Activated naive CD4-positive, alpha-beta T cell treated with Interleukin-2 at 50 U/mL for 16 hours (primary cell): Measurements from ENCODE around the gene FARP1.

Experiments used
- DNase-seq: peaks from one replicate; pipeline ENCODE4 v3.0.0-alpha.2; 2020

FARP1 gene

DNA sequence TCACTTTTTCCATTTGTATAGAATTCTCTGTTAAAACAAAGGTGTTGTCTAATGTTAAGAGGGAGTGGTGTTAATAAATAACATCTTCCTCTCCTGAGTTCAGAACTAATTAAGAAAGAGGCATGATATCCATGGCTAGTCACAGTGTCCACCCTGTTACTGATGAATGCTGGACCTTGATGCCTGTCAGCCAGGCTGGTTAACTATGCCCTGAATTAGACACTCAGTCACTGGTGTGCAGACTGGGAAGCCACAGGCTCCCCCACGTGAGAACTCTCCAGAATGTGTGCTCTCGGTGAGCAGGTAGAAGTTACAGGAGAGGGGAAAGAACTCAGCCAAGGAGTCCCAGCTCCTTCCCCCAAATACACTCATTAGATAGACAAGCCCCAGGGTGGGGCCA, 90.2 kb downstream of the FARP1 start:
- no peak for DNase-seq

DNA sequence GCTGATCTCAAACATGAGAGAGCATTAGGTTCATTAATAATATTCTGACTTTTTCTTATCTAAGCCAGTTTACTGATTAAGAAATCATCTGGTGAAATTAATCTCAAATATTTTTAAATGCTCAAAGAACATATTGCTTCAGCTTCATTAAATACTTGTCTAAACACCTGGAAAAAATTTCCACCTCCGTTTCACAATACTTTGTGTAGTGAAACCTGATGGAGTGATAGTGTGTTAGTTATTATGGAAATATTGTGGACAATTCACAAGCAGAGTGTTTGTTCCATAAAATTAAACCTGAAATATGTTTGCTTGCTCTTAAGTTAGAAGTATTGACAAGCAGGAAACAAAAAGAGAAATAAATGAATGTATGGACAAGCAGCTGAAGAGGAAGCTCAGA, 91.5 kb downstream of the FARP1 start:
- no peak for DNase-seq

DNA sequence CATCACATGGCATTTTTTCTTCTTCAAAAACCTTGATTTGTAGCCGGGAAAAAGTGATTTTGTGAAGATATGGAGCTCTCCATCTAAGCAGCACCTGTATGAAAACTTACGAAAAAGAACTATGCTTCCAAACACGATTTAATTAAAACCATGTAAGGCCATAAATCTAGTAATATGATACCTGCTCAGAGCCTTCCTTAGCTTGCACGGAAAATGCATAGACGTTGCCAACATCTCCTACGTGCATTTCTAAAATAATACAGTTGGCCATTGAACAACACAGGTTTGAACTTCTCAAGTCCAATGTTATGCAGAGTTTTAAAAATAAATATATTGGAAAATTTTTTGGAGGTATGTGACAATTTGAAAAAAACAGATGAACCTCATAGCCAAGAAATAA, 93.3 kb downstream of the FARP1 start:
- DNase-seq, result no peak

DNA sequence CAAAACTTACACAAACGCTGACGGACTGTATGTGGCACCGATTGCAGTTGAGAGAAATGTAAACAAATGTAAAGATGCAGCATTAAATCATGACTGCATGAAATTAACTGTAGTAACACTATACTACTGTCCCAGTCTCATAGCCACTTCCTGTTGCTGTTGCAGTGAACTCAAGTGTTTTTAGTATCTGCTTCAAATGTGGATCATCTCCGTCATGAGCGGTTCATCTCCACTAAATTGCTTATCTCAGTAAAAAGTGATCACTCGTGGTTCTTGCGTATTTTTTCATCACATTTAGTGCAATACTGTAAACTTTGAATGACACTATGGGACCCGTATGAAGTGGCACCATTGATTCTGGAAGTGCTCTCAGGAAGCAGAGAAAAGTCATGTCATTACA, 94.4 kb downstream of the FARP1 start:
- no peak for DNase-seq

DNA sequence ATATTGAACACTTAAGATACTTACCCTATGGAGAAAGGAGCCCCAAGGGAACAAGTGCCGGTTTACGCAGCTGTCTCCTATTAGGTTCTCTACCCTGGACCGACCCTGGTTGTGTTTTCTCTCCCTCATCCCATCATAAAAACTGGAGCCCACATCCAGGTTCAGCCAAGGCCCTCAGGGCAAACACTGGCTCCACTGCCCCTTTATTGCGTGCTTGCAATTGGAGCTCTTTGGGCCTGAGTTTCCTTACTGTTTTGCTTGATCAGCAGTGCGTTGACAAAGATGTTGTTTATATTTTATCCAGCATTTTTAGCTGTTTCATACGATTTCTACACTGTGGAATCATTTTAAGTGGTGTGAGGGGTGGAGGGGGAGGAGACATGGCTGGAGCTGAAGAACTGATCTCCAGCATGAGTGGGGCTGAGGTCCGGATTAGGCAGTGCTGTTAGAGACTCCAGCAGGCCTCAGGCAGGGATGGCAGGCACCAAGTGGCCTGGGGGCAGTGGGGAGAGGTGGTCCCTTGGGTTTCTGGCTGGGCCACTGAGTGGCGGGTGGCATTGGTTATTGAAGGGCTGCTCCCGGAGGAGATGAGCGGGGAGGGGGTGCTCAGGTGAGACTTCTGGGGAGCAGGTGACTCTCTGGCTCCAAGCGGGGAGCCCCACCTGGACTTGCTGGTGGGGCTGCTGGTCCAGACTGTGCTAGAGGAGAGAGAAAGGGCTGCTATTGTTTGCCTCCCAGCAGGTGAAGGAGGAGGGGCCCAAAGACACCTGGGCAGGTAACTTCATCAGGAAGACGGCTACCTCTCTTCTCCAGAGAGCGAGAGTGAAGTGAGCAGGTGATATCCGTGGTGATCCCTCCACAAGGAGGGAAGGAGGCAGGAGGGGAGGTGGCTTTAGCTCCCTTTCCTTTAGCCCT, 96.5 kb downstream of the FARP1 start:
- DNase-seq, result no peak

DNA sequence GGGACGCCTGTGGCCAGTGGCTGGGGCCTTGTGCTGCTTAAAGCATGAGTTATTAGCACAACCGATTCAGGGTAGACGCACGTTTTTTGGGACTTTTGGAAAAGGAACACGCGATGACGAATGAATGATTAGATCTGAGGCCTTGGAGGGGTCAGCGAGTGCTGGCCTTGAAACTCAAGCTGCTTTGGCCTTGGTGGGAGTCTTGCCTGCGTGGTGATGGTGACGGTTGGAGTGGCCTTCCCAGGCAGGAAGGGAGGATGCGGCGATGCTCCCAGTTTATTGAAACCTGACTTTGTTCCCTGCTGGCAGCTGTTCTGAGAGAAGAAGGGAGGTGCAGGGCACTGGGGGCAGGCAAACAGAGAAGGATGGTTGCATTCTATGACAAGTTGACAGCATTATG, 97.2 kb downstream of the FARP1 start:
- DNase-seq, result no peak

DNA sequence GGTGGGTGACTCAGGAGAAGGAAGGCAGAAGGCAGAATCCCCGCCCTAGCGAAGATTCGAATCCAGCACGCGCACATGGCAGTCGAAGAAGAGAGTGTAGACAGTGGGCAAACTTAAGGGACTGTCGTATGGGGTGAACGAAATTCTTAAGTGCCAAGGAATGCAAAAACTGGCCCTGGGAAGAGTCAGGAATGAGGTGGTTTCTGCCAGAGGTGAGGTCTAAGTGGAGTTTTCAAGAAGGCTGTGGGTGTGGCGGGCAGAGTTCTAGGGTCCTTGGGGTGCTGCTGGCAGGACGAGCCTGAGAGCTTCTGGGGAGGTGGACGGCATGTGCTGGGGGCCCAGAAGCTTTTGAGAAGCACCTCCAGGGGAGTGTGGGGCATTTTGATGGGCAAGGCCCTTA, 98.1 kb downstream of the FARP1 start:
- no peak for DNase-seq

DNA sequence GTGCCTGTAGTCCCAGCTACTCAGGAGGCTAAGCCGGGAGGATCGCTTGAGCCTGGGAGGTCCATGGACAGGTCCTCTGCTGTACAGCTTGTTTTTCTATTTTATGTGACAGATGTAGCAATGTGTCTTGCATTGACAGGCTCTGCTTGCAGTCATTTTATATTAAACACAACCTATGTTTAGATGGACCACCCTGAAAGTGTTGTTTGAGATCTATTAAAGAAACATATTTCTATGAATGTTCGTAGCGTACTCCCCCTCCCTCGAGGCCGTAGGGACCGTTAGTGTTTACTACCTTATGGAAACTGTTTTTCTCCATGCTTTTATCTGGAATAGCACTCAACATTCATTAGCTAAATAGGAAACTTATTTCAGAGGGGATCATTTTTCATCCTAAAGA, 99.1 kb downstream of the FARP1 start:
- DNase-seq, result no peak

DNA sequence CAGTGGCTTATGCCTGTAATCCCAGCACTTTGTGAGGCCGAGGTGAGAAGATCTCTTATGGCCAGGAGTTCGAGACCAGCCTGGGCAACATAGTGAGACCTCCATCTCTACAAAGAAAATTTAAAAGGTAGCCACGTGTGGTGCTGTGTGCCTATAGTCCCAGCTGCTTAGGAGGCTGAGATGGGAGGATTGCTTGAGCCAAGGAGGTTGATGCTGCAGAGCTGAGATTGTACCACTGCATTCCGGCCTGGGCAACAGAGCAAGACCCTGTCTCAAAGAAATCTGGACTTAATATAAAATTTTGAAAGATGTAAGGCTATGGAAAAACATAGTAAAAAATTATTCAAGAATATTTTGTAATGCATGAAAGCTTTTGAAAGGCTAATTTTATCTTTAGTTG, 99.5 kb downstream of the FARP1 start:
- no peak for DNase-seq

DNA sequence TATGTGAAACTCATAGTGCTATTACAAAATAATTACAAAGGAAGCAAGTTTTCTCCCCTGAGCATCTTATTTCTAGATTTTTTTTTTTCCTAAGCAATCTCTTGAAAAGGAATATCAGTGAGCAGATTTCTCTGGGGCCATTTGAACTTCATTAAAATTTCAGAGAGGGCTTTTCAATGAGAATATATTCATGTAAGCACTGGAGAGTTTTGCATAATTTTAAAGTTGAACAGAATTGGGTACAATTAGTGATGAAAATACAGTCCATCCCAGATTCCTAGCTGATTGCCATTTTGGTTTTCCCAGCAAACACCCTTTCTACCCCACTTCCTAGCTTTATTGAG, 101.0 kb downstream of the FARP1 start:
- no peak for DNase-seq

DNA sequence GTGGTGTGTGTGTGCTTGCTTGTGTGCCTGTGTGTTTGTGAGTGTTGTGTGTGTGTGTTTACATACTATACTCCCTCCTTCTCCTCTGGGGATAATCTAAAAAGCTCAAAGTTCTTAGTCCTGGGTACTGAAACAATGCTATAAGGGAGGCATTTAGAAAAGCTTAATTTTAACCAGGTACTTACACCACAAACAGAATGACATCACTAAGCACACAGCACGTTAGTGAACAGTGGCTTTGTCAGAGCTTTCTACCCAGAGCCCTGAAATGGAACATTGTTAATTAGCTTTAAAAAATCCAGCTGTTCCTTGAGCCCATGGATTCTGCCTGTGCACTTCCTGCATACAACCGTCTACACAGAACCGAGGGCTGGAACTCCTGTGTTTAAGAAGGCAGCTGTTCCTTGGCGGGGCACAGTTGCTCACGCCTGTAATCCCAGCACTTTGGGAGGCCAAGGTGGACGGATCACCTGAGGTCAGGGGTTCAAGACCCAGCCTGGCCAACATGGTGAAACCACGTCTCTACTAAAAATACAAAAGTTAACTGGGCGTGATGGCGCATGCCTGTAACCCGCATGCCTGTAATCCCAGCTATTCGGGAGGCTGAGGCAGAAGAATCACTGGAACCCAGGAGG, 103.8 kb downstream of the FARP1 start:
- no peak for DNase-seq

DNA sequence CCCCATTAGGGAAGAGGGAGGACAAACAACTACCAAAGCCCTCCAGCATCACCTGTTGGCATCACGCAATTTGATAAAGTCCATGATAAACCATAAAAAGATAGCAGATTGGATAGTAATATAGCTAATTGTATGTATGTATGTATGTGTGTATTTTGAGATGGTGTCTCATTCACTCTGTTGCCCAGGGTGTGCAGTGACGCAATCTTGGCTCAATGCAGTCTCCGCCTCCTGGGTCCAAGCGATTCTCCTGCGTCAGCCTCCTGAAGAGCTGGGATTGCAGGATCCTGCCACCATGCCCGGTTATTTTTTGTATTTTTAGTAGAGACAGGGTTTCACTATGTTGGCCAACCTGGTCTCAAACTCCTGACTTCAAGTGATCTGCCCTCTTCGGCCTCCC, 108.8 kb downstream of the FARP1 start:
- DNase-seq, result no peak

DNA sequence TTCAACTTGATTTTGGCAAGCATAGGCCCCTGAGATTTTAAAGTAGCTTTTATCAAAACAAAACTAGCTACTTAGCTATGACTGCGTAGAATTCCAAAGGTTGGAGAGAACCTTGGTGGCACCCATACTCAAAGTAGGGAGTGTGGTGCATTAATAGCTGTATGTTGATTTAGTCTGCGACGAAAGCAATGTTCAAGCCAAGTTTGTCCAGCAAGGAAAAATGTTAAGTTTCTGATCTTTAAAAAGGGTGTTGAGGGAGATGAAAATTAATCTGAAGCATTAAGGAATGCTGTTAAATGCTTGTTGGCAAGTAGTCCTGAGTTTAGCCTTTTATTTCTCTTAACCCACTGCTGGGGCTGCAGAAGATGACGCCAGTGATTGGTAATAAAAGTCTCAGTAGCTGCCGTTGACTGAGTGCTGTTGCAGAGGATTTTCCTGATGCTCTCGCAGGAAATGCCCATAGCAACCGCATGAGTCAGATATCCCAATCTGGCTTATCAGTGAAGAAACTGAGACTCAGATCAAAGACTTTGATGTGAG, 110.1 kb downstream of the FARP1 start:
- DNase-seq, result no peak

DNA sequence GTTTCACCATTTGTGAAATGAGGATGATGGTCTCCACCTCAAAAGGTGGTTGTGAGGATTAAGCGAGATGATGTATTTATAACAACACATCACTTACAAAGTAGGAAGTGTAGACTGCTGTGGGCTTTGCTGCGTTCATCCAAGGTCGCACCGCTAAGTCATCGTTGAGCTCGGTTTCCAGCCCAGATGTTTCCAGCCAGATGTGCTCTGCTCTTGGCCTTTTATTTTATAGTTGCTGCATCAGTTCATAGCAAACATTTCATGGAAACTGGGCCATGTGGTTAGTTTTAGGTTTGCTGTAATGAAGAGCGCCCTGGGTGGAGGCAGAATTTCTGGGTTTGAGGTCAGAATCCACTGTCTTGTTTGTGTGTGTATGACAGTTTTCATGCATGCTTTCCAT, 110.6 kb downstream of the FARP1 start:
- DNase-seq, result no peak

DNA sequence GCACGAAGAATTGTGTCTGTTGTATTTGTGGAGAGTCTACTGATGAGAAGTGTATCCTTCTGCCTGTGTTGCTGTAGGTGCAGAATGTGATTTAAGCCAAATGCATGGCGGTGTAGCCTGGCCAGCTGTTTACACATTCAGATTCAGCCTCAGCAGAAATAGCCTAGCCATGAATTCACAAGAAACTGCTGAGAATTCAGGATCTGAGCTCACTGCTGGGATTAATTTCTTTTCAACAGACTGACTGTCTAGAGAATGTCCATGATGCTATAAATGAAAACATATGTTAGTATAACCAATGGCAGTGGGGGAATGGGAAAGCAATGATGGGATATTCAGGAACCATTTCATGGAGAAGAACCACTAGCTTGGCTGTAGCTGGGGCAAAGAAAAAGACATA, 111.6 kb downstream of the FARP1 start:
- DNase-seq, result no peak

DNA sequence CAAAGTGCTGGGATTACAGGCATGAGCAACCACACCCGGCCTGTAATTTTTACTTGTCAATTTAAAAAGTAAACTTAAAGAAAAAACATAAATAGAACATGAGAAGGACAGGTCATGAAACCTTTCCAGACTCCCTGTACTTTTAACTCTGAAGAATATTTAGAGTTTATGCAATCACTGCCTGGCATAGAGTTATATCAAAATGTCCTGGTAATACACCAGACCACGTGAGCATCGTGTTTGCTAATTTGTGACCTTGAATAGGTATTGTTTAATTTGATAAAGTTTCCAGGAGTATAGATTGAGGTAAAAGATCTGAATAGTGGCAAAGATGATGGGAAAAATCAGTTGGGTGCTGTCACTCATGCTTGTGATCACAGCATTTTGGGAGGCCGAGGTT, 115.3 kb downstream of the FARP1 start:
- no peak for DNase-seq

DNA sequence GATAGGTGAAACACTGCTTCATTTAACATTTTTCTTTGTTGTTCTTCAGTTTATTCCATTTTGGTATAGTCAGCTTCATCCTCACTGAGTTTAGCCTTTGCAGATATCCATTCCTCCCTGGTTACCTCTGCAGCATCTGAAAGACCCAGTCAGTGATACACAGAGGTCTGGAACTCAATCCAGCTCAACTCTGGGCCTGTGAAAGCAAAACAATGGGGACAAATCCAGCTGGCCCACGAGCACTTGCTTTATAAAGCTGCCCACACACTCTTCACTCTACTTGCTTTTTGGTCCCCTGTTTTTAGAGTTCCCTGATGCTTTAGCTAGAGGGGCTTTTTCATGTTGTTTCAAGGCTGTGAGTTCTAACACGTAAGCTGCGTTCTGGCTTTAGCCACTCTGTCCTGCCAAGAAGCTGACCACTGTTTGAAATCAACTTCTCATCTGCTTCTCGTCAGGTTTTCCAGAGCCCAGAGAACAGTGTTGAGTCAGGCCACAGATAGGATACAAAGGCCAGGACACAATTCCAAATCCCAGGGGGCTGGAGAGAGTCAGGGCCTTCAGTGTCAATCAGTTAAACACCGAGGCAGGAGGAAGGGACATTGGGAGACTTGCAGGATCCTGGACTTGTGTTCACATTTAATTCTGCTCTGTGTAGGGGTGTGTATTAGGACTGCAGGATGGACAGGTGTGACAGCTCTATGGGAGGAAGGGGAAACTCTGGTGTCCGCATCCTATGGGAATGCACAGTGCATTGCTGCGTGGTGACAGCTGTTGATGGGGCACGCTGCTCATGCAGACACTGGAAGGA, 117.7 kb downstream of the FARP1 start:
- DNase-seq, result no peak

DNA sequence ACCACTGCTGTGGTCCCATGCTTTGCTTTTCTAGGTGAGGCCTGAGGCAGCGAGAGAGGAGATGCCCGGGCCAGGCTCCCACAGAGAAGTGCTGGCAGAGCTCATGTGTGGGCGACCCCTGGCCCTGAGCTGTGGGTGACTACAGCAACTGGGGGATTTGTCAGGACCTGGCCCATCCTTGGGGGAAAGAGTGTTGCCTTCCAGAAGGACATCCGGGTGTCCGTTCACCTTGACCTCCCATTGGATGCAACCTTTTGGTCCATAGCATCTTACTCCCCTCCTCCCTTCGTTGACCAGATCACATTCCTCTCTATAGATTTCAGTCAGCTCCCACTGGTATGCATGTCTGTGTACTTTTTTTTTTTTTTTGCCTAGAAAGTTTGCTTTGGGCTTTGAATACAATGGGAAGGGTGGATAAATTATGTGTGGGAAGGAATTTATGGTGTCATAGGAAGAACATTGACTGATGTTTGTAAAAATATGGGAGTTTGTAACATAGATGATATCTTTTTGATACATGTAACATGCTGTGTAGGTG, 118.3 kb downstream of the FARP1 start:
- DNase-seq, result no peak

DNA sequence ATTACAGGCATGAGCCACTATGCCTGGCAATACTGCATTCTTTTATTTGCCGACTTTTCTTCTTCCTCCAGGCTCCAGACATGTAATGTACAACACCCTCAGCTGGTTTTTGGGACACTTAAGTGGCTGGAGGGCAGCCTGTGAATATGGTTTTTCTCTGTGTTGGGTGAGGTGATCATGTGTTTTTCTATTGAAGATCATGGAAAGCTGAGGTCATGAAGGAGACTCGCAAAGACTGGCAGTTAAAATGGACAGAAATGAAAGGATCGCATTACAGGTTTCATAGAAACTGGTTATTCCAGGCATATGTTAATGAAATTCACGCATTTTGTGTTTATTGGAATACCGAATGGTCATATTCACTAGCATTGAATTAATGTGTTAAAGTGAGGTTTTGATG, 119.4 kb downstream of the FARP1 start:
- no peak for DNase-seq

DNA sequence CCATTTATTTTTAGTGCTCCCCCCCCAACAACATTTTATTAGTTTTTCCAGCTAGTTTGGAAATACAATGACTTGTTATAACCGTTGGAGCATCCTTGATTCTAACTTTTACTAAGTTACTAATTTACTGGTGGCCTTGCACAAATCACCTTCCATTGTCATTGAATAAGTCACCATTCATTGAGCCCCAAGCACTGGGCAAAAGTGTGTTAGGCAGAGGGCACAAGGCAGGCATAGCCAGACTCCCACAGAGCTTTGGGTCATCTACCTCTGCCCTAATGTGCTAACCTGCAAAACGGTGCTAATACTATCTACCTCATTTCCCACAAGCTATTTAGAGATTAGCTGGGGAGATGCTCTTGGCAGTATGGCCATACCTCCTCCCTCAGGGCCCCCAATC, 120.9 kb downstream of the FARP1 start:
- no peak for DNase-seq

DNA sequence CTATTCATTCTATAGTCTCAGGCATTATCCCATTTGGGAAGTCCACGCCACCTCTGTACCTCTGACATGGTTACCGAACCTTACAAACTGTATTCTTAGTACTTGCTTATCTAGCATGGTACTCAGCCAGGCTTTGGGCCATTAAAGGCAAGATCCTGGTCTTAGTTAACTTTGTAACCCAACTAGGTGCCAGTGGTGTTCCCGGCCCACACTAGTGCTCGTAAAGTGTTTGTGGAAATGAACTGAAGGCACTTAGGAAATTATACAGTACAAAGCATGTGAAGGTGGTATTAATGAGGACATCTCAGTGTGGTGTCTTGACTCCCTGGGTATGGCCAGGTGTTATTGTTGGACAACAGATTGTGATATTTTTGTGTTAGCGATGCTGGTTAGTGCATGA, 122.0 kb downstream of the FARP1 start:
- DNase-seq, result no peak

DNA sequence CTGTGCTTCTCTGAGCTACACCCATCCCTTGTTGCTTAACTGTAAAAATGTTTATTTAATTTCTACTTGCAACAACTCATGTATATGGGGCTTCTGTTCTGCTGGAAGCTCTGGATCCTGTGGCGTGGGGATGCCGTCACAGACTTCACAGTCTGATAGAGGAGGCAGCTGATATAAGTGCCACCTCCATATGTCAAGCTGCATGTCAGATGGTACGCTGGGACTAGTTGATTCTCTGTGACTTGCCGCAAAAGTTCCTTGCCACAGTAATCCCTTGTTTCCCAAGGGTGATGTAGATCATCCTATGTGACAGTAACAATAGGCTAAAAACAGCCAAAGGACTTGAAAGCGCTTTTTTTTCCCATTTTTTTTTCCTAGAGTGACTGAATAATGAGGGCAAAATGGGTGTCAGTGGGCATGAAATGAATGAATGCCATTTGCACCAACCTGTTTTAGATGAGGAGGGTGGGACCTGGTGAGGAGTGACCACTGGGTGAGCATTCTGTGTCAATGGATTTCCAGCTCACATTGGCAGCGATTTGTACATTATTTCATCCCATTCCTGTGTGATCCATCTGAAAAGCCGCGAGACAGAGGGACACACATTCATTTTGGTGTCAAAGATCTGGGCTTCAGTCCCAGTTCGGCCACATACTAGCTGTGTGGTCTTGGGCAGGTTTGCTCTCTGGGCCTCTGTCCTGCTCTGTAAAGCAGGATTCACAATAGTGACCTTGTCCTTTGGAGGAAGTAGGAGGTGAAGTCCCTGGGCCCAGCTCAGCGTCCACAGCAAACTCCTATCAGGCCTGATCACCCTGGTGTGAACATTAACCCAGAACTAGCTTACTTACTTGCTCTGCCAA, 123.0 kb downstream of the FARP1 start:
- no peak for DNase-seq
